Left ventricle myocardium inferior (tissue), 1 donor: ENCODE measurements around the gene HBQ1. TPM values are rescaled to one million over a fixed set of nuclear protein-coding genes. Genes with fewer than 3 reads are reported as not detected.
A peak's percentile ranks its signal among the peaks of the same experiment; 100 is the strongest.

Source experiments
- DNase-seq: peaks from one replicate; pipeline ENCODE4 v3.0.0-alpha.2; 2020
- H3K27ac ChIP-seq: fragments of 200-600 bp; replicated peaks from 2 replicates; pipeline ENCODE4 v1.8.0; 2021
- H3K27me3 ChIP-seq: fragments of 200-600 bp; 2 replicates; pipeline ENCODE4 v1.8.0; 2021; ENCODE audit warnings: low read depth
- H3K36me3 ChIP-seq: fragments of 200-600 bp; 2 replicates; pipeline ENCODE4 v1.8.0; 2021
- H3K4me1 ChIP-seq: fragments of 200-600 bp; 2 replicates; pipeline ENCODE4 v1.8.0; 2021
- H3K4me3 ChIP-seq: fragments of 200-600 bp; 2 replicates; pipeline ENCODE4 v1.8.0; 2021; ENCODE audit warnings: mild to moderate bottlenecking, moderate library complexity
- H3K9me3 ChIP-seq: fragments of 200-600 bp; replicated peaks from 2 replicates; pipeline ENCODE4 v1.8.0; 2021
- intact Hi-C: fragments of 100-400 bp; cut with micrococcal nuclease; formaldehyde crosslinking; loops from one replicate; pipeline ENCODE4 v1.11.0; 2022
- total RNA-seq: library from RNA; stranded (reverse); fragmentation: NEBNext Ultra II Directional; extraction: Animal tissue kit (Norgen Biotek cat#: 25700); gene quantifications from one replicate; pipeline ENCODE4 v1.2.1, GENCODE V29; 2021
- TF ChIP-seq, protein P1 (sequence below): fragments of 200-600 bp; IDR thresholded peaks from 2 replicates; pipeline ENCODE4 v1.8.0; 2021; ENCODE audit warnings: antibody characterized with exemption, mild to moderate bottlenecking, borderline replicate concordance
- donor health status: DM: no; HTN: yes; CAD: no; lungs with severe emphysema.

HBQ1 gene
- total RNA-seq, 1 donor from 2014 or later: not detected

DNA sequence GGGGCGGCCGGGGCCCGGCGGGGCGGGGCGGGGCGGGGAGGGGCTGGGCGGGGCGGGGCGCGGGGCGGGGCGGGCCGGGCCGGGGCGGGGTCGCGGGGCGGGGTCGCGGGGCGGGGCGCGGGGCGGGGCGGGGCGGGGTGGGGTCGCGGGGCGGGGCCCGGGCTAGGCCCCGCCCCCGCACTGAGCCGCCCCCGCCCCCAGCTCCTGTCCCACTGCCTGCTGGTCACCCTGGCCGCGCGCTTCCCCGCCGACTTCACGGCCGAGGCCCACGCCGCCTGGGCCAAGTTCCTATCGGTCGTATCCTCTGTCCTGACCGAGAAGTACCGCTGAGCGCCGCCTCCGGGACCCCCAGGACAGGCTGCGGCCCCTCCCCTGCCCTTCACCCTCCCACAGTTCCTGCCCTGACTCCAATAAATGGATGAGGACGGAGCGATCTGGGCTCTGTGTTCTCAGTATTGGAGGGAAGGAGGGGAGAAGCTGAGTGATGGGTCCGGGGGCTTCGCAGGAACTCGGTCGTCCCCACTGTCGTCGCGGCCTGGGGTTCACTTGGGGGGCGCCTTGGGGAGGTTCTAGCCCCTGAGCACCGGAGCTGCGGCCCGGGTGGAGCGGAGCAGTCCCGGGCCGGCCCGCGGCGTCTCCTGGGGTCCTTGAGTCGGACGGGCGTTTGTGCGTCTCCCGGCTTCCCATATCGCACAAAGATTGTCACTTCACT, 15.3 kb upstream of the HBQ1 start:
- intact Hi-C loops: no loop called here
- TF ChIP-seq, protein P1, sequence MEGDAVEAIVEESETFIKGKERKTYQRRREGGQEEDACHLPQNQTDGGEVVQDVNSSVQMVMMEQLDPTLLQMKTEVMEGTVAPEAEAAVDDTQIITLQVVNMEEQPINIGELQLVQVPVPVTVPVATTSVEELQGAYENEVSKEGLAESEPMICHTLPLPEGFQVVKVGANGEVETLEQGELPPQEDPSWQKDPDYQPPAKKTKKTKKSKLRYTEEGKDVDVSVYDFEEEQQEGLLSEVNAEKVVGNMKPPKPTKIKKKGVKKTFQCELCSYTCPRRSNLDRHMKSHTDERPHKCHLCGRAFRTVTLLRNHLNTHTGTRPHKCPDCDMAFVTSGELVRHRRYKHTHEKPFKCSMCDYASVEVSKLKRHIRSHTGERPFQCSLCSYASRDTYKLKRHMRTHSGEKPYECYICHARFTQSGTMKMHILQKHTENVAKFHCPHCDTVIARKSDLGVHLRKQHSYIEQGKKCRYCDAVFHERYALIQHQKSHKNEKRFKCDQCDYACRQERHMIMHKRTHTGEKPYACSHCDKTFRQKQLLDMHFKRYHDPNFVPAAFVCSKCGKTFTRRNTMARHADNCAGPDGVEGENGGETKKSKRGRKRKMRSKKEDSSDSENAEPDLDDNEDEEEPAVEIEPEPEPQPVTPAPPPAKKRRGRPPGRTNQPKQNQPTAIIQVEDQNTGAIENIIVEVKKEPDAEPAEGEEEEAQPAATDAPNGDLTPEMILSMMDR: no peak
- Histone ChIP-seq H3K27ac (no peak overlapping the region), H3K4me1 (peaks cover 23% of the 10 kb centered on the region), H3K36me3 (no peaks in the 10 kb centered on the region), H3K27me3 (peaks cover 73% of the 10 kb centered on the region), H3K4me3 (peak overlapping the region; percentile 50), H3K9me3 (no peaks in the 10 kb centered on the region)
- no peak for DNase-seq

DNA sequence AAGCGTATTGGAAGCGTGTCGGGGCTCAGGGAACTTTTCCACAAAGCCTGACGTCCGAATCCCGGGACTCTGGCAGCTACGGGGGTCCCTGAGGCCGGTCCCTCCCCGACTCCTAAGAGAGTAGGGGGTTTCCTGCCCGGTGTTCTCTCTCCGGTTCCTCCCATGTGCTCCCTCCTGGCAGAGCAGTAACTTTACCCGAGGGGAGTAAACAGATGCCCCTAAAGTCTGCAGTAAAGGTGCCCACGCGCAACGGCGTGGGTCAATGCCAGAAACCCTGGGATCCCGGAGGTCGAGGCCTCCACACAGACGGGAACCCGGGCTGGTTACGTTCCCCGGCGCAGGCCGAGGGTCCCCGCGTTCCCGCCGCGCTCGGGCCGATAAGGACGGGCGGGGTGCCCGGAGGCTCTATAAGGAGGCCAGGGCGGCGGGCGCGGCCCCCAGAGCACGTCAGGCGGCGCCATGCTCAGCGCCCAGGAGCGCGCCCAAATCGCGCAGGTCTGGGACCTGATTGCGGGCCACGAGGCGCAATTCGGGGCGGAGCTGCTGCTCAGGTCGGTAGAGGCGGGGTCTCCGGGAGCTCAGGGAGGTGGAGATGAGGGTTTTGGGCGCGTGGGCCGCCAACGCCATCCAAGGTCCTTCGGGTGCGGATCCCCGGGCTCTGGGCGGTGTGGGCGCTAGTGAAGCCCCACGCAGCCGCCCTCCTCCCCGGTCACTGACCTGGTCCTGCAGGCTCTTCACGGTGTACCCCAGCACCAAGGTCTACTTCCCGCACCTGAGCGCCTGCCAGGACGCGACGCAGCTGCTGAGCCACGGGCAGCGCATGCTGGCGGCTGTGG, 14.5 kb upstream of the HBQ1 start, which contains the start of gene HBM:
Gene HBM, plus strand, starts transcription at position 440 of the 836 bp plus-strand sequence. Its CDS starts 20 bp downstream, at position 460.
- H3K27me3 ChIP-seq: peaks cover 80% of the 10 kb centered on the region

DNA sequence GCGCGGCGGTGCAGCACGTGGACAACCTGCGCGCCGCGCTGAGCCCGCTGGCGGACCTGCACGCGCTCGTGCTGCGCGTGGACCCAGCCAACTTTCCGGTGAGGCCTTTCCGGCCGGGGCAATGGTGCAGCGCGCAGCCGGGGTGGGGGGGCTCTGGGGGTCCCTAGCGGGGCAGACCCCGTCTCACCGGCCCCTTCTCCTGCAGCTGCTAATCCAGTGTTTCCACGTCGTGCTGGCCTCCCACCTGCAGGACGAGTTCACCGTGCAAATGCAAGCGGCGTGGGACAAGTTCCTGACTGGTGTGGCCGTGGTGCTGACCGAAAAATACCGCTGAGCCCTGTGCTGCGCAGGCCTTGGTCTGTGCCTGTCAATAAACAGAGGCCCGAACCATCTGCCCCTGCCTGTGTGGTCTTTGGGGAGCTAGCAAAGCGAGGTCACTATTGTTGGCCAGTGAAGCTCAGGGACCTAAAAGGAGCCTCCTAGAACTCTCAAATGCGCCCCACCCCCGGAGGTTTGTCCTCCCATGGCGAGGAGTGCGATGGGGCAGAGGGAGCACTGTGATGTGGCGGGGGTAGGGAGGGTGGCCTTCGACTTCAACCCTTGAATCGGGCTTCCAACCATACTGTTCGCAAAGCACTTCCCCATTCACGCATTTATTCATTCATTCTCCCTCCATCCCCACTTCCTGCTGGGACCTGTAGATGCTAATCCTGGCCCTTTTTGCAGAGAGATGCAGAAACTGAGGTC, 13.7 kb upstream of the HBQ1 start:
- TF ChIP-seq, protein P1: no peak
- peaks cover 80% of the 10 kb centered on the region for H3K27me3 ChIP-seq
- H3K9me3 ChIP-seq: no peaks in the 10 kb centered on the region
- H3K4me3 ChIP-seq: peak overlapping the region; percentile 50
- DNase-seq: no peak
- H3K27ac ChIP-seq: no peak overlapping the region
- peaks cover 23% of the 10 kb centered on the region for H3K4me1 ChIP-seq
- intact Hi-C loops: no loop called here
- no peaks in the 10 kb centered on the region for H3K36me3 ChIP-seq

More for the DNA sequence above, 14.5 kb upstream of the HBQ1 start, which contains the start of gene HBM:
- no peaks in the 10 kb centered on the region for H3K9me3 ChIP-seq
- TF ChIP-seq, protein P1: no peak
- no peak for DNase-seq
- H3K36me3 ChIP-seq: no peaks in the 10 kb centered on the region
- H3K4me1 ChIP-seq: peaks cover 23% of the 10 kb centered on the region
- intact Hi-C loops: no loop called here
- H3K27ac ChIP-seq: no peak within 1 kb of the TSS
- peak within 1 kb of the TSS; percentile 50 for H3K4me3 ChIP-seq

DNA sequence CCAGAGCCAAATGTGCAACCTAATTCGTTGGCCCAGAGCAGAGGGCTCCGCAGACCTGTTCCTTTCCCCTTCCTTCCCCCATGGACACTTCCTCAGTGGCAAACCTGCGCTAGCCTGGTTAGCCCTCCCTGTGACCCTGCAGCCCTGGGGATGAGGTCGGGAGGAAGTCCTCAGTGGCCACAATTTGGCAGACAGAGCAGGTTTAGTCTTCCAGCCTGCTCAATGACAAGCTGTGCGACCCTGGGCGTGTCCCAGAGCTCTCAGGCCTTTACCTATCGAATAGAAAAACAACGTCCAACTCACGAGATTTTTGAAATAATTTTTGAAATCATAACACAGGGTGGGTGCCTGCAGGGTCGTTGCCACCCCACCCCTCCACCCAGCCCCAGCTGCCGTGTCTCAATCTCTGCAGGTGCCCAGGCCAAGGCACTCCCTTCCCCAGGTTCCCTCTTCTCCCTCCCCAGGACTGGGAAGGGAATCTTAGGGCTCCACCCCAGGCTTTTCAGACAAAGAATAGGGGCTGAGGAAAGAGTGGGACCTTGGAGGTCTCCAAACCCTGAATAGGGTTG, 13.1 kb upstream of the HBQ1 start:
- Histone ChIP-seq H3K27ac (no peak overlapping the region), H3K36me3 (no peaks in the 10 kb centered on the region), H3K4me3 (no peak overlapping the region), H3K4me1 (peaks cover 23% of the 10 kb centered on the region), H3K9me3 (no peaks in the 10 kb centered on the region), H3K27me3 (peaks cover 78% of the 10 kb centered on the region)
- intact Hi-C loops: no loop called here
- no peak for DNase-seq
- TF ChIP-seq, protein P1: no peak

DNA sequence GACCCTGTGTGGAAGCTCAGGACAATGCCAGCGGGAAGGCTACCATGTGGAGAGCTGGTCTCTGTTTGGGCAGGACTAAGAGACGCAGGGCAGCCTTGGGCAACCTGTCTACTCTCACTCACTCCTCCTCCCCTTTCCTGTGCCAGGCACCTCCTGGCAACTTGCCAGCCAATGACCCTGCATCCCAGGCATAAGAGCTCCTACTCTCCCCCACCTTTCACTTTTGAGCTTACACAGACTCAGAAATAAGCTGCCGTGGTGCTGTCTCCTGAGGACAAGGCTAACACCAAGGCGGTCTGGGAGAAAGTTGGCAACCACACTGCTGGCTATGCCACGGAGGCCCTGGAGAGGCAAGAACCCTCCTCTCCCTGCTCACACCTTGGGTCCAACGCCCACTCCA, 11.8 kb upstream of the HBQ1 start:
- Histone ChIP-seq H3K36me3 (no peaks in the 10 kb centered on the region), H3K27me3 (peaks cover 74% of the 10 kb centered on the region), H3K4me3 (no peak overlapping the region), H3K4me1 (peaks cover 23% of the 10 kb centered on the region), H3K9me3 (no peaks in the 10 kb centered on the region), H3K27ac (no peak overlapping the region)
- DNase-seq: no peak
- intact Hi-C loops: no loop called here
- TF ChIP-seq, protein P1: no peak
